GM12875 (cell line): Measurements from ENCODE around the gene RFX7.

Source experiments
- H3K4me3 ChIP-seq: one replicate; pipeline ENCODE4 v1.5.1; 2011; ENCODE audit warnings: low read depth, low read length, control low read depth
- TF ChIP-seq, protein P1 (sequence below): IDR thresholded peaks from 2 replicates; pipeline ENCODE4 v1.5.1; 2011; ENCODE audit warnings: low read depth, mild to moderate bottlenecking, control low read depth, inconsistent platforms, low read length, moderate library complexity, borderline replicate concordance; ENCODE audit not compliant: insufficient read depth

RFX7 gene

DNA sequence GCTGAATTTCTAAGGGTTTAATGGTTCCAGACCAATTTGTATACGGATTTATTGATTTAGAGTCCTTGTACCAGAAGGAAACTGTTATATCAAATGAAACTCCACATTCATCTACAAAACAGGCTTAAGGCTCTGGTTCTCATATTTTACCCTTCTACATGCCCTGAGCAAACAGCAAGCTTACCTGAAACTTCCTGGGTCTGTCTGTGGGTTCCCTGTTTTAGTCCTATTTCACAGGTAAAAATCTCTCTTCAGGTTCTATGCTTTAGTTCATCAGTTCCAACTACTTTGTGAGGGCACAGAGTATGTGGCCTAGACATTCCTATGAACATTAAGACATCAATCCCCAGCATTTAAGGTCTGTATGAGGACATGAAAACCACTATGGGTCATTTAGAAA is 57.7 kb downstream of the RFX7 start:
- no peak overlapping the region for H3K4me3 ChIP-seq
- TF ChIP-seq, protein P1, sequence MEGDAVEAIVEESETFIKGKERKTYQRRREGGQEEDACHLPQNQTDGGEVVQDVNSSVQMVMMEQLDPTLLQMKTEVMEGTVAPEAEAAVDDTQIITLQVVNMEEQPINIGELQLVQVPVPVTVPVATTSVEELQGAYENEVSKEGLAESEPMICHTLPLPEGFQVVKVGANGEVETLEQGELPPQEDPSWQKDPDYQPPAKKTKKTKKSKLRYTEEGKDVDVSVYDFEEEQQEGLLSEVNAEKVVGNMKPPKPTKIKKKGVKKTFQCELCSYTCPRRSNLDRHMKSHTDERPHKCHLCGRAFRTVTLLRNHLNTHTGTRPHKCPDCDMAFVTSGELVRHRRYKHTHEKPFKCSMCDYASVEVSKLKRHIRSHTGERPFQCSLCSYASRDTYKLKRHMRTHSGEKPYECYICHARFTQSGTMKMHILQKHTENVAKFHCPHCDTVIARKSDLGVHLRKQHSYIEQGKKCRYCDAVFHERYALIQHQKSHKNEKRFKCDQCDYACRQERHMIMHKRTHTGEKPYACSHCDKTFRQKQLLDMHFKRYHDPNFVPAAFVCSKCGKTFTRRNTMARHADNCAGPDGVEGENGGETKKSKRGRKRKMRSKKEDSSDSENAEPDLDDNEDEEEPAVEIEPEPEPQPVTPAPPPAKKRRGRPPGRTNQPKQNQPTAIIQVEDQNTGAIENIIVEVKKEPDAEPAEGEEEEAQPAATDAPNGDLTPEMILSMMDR = no peak

DNA sequence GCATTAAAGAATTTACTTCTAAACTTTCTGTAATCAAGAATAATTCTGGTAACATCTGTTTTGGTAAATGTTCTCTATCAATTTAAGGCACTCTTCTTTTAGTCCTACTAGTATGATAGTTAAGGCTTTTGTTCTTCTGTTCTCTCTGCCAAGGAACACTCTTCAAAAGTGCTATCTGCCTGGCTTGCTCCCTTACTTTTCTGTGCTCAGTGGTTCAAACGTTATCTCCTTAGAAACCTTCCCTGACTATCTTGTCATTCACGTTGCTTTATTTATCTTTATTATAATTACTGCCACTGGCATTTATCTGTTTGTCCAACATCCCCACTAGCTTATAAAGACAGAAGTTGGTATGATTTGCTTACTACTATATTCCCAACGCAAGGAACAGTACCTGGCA is 59.2 kb downstream of the RFX7 start:
- TF ChIP-seq, protein P1 = no peak
- no peak overlapping the region for H3K4me3 ChIP-seq

DNA sequence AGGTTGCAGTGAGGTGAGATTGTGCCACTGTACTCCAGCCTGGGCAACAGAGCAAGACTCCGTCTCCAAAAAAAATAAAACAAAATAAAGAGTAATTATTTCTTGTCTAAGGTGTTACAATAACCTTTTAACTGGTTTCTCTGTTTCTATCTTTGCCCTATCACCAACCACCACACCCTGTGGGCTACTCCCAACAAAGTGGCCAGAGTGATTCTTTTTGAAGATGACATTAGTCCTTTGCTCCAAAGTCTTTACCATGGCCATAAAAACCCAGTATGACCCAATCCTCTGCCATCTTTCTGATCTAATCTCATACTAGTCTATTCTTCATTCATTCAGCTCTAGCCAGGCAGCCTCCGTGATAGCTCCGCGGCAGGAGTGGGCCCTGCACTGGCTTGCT is 62.8 kb downstream of the RFX7 start:
- TF ChIP-seq, protein P1 = no peak

DNA sequence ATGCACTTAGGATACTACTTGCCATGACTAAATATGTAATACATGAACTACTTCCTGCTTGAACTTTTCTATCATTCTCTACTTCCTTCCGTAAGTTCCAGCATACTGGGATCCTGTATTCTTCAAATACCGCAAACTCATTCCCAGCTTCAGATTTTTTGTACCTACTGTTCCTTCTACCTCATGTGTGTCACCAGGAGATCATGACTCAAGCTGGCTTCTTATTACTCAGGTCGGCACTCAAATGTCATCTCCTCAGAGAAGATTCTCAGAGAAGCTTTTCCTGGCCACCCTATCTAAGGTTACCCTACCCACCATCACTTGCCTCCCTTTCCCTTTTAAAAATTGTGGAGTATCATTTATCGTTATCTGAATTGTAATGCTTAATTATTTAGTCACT is 66.7 kb downstream of the RFX7 start:
- no peak overlapping the region for H3K4me3 ChIP-seq
- TF ChIP-seq, protein P1 = no peak

More for the DNA sequence above, 62.8 kb downstream of the RFX7 start:
- H3K4me3 ChIP-seq = no peak overlapping the region

DNA sequence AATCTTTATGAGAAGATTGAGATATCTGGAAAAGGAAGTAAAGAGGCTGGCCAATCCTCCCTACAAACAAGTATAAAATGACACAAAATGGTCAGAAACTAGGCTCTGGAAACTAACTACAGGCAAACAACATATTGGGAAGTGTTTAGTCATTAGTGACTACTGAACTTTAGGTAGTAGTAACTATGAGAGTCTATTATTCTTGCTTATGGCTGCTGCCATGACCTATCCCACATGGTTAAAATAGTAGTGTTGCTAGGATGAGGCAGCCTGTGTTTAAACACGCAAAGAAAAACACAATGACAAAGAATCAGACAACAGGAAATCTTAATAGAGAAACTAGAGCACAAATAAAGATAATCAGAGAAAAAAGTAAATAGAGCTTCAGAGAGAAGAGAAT is 67.9 kb downstream of the RFX7 start:
- H3K4me3 ChIP-seq = no peak overlapping the region
- TF ChIP-seq, protein P1 = no peak

DNA sequence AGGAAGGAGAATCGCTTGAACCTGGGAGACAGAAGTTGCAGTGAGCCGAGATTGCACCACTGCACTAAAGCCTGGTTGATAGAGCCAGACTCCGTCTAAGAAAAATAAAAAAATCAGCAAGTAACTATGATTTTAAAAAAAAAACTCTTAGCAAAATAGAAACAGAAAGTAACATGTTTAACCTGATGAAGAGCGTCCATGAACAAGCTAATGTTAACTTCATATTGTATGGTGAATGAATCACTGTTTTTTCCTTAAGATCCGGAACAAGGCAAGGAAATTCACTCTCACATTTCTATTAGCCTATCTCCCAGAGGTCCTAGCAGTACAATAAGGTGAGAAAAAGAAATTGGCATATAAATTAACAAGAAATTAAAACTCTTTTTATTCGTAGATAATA is 69.0 kb downstream of the RFX7 start:
- no peak overlapping the region for H3K4me3 ChIP-seq
- TF ChIP-seq, protein P1 = no peak

DNA sequence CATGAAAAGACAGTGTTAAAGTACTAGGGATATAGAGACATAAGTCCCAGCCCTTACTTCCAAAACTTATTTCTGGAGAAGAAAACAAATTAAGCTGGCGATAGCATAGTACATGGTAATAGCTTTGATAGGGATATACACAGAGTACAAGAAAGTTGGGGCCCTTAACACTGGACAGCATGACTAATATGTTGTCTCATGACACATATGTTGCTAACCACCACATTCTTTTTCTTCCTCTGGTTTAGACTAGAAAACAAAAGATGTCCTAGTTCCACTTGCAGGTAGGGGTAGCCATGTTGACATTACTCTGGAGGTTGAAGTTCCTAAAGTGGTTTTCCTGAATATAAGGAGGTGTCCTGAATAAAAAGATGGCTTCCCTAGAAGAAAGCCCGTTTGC is 75.3 kb downstream of the RFX7 start:
- TF ChIP-seq, protein P1 = no peak
- H3K4me3 ChIP-seq = no peak overlapping the region
